Measurements from ENCODE around the gene GAS2L2.
A peak's percentile ranks its signal among the peaks of the same experiment; 100 is the strongest.

GAS2L2 gene

DNA sequence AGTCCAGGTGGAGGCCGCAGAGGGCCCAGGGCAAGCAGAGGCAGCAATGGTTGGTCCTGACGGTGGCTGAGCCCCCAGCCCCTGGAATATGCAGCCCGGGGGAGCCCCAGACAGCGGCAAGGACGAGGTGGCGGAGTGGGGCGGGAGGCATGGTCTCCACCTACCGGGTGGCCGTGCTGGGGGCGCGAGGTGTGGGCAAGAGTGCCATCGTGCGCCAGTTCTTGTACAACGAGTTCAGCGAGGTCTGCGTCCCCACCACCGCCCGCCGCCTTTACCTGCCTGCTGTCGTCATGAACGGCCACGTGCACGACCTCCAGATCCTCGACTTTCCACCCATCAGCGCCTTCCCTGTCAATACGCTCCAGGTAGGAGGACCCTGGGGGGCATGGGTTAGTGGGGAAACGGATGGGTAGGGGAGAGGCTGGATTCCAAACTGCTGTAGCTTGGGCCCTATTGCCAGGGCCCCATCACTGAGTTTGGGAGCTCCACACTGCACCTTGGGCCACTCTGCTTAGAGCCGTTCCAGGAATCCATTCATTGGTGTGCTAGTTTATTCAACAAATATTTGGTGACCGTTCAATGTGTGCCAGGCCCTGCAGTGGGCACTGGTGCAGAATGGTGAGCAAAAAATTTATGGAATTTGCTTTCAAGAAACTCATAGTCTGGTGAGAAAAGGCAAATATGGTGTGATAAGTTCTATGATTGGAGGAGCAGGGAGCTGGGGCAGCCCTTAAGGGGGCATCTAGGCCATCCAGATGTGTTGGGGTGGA, 17.8 kb downstream of the GAS2L2 start:
- Histone ChIP-seq H3K9me3 (no peaks in the 10 kb centered on the region), H3K4me3 (ENCODE audit: low read depth, low read length) (no peak overlapping the region), H3K27me3 (no peaks in the 10 kb centered on the region), H3K36me3 (peaks cover 7% of the 10 kb centered on the region), H3K4me1 (peaks cover 3% of the 10 kb centered on the region; the same call in 1 of the 2 replicates)
- TF ChIP-seq, protein P1, sequence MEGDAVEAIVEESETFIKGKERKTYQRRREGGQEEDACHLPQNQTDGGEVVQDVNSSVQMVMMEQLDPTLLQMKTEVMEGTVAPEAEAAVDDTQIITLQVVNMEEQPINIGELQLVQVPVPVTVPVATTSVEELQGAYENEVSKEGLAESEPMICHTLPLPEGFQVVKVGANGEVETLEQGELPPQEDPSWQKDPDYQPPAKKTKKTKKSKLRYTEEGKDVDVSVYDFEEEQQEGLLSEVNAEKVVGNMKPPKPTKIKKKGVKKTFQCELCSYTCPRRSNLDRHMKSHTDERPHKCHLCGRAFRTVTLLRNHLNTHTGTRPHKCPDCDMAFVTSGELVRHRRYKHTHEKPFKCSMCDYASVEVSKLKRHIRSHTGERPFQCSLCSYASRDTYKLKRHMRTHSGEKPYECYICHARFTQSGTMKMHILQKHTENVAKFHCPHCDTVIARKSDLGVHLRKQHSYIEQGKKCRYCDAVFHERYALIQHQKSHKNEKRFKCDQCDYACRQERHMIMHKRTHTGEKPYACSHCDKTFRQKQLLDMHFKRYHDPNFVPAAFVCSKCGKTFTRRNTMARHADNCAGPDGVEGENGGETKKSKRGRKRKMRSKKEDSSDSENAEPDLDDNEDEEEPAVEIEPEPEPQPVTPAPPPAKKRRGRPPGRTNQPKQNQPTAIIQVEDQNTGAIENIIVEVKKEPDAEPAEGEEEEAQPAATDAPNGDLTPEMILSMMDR (IDR thresholded peaks at IDR 0.05; ENCODE audit: low read depth, low read length) = no peak
- DNase-seq = no peak

DNA sequence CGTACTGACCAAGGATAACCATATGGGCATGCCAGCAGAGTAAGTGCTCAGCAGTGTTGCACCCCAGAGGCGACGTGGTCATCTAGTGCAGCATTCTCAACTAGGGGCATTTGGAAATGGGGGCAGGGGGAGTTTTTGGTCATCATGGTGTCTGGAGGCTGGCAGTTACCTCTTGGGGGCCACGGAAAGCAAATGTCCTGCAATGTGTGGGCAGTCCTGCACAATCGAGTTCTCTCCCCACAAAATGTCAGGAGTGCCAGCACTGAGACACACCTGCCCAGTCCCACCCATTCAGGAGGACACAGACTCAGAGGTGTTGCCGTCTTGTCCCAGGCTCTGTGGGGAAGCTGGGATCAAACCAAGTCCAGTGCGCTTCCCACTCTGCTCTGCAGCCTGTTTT, 18.6 kb downstream of the GAS2L2 start:
- Histone ChIP-seq H3K36me3 (peaks cover 7% of the 10 kb centered on the region), H3K27me3 (no peaks in the 10 kb centered on the region), H3K9me3 (no peaks in the 10 kb centered on the region), H3K4me3 (ENCODE audit: low read depth, low read length) (no peak overlapping the region), H3K4me1 (peaks cover 3% of the 10 kb centered on the region; the same call in 1 of the 2 replicates)
- TF ChIP-seq, protein P1 (IDR thresholded peaks at IDR 0.05; ENCODE audit: low read depth, low read length) = no peak
- no peak for DNase-seq

DNA sequence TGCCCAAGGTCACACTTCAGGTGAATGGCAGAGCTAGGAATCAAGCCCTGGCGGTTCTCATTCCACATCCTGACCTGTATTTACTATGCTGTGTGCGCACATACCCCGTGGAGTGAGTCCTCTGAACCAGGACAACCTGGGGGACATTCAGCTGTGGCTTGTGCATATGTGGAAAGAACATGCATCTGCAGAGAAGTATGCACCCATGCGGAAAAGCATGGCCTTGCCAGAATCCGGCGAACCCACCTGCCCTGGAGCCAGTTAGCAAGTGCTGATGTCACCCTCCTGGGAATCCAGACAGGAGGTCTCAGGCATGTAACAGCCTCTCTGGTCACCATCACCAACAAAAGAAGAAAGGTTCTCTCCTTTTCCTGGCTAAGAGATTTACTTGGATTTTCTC, 19.7 kb downstream of the GAS2L2 start:
- H3K27me3 ChIP-seq = no peaks in the 10 kb centered on the region
- peaks cover 3% of the 10 kb centered on the region; the same call in 1 of the 2 replicates for H3K4me1 ChIP-seq
- DNase-seq = no peak
- peaks cover 7% of the 10 kb centered on the region for H3K36me3 ChIP-seq
- TF ChIP-seq, protein P1 (IDR thresholded peaks at IDR 0.05; ENCODE audit: low read depth, low read length) = no peak
- H3K4me3 ChIP-seq (ENCODE audit: low read depth, low read length) = peak overlapping the region; percentile 67; the same call in 1 of the 2 replicates
- H3K9me3 ChIP-seq = no peaks in the 10 kb centered on the region

DNA sequence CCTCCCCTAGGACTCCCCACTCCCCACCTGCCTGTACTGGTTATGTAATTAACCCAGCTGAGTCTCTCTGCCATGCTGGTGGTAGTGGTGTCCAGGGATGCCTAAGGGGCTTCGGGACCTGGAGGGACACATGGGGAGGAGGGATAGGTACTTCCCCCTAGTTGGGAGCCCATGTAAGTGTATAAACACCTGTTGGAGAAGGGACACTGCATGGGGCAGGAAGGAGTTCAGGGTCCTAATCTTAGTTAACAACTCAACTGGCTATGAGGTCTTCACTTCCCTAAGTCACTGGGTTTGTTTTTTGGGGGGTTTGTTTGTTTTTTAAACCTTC, 20.3 kb downstream of the GAS2L2 start:
- Histone ChIP-seq H3K9me3 (no peaks in the 10 kb centered on the region), H3K27me3 (no peaks in the 10 kb centered on the region), H3K4me3 (ENCODE audit: low read depth, low read length) (peak overlapping the region; percentile 67), H3K4me1 (peaks cover 3% of the 10 kb centered on the region), H3K36me3 (peaks cover 7% of the 10 kb centered on the region)
- no peak for DNase-seq
- TF ChIP-seq, protein P1 (IDR thresholded peaks at IDR 0.05; ENCODE audit: low read depth, low read length) = no peak

DNA sequence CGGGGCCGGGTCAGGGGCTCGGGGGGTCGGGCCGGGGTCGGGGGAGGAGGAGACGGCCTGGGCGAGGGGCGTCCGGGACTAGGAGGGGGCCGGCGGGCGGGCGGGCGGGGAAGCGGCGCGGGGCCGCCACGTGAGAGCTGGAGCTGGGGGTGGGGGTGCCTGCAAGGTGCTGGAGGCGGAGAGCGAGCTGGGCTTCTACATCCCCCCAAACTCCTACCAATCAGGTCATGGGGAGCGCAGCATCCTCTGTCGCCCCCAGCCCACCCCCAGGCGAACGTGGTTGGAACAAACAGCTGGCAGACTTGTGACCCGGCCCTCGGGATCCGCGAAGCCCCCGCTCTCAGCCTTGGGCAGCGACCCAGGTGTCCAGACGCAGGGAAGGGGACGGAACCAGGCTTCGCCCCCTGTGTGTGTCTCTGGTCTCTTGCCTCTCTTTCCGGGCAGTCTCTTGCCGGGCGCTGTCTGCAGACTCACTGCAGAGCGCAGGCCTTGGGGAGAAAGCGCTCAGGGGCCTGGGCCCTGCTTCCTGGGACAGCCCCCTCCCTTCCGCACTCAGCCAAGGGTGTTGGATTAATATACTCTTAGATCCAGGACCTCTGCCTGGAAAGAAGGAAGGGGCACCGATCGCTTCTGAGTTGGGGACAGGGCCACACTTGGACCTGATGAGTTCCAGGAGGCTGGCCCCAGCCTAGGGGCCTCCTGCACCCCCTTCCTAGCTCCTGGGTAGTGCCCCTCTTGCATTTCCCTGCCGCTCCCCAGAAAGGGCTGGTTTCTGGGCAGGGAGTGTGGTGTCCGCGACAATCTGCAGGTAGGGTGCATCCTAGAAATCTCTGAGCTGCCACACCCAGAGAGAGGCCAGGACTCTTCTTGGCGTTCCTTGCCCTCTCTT, 20.9 kb downstream of the GAS2L2 start:
- TF ChIP-seq, protein P1 (IDR thresholded peaks at IDR 0.05; ENCODE audit: low read depth, low read length) = no peak
- H3K4me1 ChIP-seq = peaks cover 9% of the 10 kb centered on the region
- peak; percentile 45 for DNase-seq
- peaks cover 9% of the 10 kb centered on the region for H3K36me3 ChIP-seq
- H3K4me3 ChIP-seq (ENCODE audit: low read depth, low read length) = peak overlapping the region; percentile 67
- no peaks in the 10 kb centered on the region for H3K9me3 ChIP-seq
- H3K27me3 ChIP-seq = no peaks in the 10 kb centered on the region
